ENCODE data around the gene RFLNA. TPM values are rescaled to one million over a fixed set of nuclear protein-coding genes. Genes with fewer than 3 reads are reported as not detected.

The RFLNA gene
- total and polyA plus RNA-seq, 2 donors (not counting 1 experiment from before 2014, with no cell fraction given), result 0.03 TPM; not detected in 1

GRCh38 chr12:124334266-124334665 lies 39.4 kb downstream of the RFLNA start:
- H3K9ac ChIP-seq (ENCODE audit: insufficient read depth, low read length), result no peak overlapping the region
- H3K27ac ChIP-seq (ENCODE audit: insufficient read depth, low read length), result no peak overlapping the region
- no peak overlapping the region for H3K4me2 ChIP-seq (ENCODE audit: extremely low read depth, insufficient read depth, low read length)
- H3K27me3 ChIP-seq (ENCODE audit: control insufficient read depth, insufficient read depth, low read length), result no peaks in the 10 kb centered on the region
- no peak overlapping the region for H2AFZ ChIP-seq (ENCODE audit: low read length)
- H3K9me3 ChIP-seq (ENCODE audit: control insufficient read depth, insufficient read depth, low read depth, low read length), result no peaks in the 10 kb centered on the region
- DNase-seq (ENCODE audit: low read depth in 2 of 2), result no peak
- peaks cover 37% of the 10 kb centered on the region for H3K36me3 ChIP-seq (ENCODE audit: control insufficient read depth, insufficient read depth, low read length)
- H3K79me2 ChIP-seq (ENCODE audit: control insufficient read depth, insufficient read depth, low read length), result no peaks in the 10 kb centered on the region
- no peak for TF ChIP-seq CTCF (conservative IDR thresholded peaks at IDR 0.05 in 1 of 2, IDR thresholded peaks at IDR 0.05 in 1 of 2; ENCODE audit: low read depth in 1 of 2, low read length in 2 of 2)
- no peak for TF ChIP-seq EZH2 (IDR thresholded peaks at IDR 0.05; ENCODE audit: low read length, missing control alignments)
- no peaks in the 10 kb centered on the region for H3K4me1 ChIP-seq (ENCODE audit: control insufficient read depth, extremely low read depth, insufficient read depth, low read length)
- H3K4me3 ChIP-seq (replicated peaks in 1 of 4; ENCODE audit: control extremely low read depth in 1 of 4, insufficient read depth in 1 of 4, low read depth in 3 of 4, low read length in 4 of 4), result no peak overlapping the region
- H4K20me1 ChIP-seq (ENCODE audit: control insufficient read depth, extremely low read depth, insufficient read depth, low read length), result no peaks in the 10 kb centered on the region

GRCh38 chr12:124334976-124335375 lies 40.1 kb downstream of the RFLNA start:
- Histone ChIP-seq H3K4me3 (replicated peaks in 1 of 4; ENCODE audit: control extremely low read depth in 1 of 4, insufficient read depth in 1 of 4, low read depth in 3 of 4, low read length in 4 of 4) (no peak overlapping the region), H3K4me2 (ENCODE audit: extremely low read depth, insufficient read depth, low read length) (no peak overlapping the region), H3K9me3 (ENCODE audit: control insufficient read depth, insufficient read depth, low read depth, low read length) (no peaks in the 10 kb centered on the region), H3K4me1 (ENCODE audit: control insufficient read depth, extremely low read depth, insufficient read depth, low read length) (no peaks in the 10 kb centered on the region), H2AFZ (ENCODE audit: low read length) (no peak overlapping the region), H3K79me2 (ENCODE audit: control insufficient read depth, insufficient read depth, low read length) (no peaks in the 10 kb centered on the region), H3K36me3 (ENCODE audit: control insufficient read depth, insufficient read depth, low read length) (peaks cover 36% of the 10 kb centered on the region), H3K9ac (ENCODE audit: insufficient read depth, low read length) (no peak overlapping the region), H3K27me3 (ENCODE audit: control insufficient read depth, insufficient read depth, low read length) (no peaks in the 10 kb centered on the region), H4K20me1 (ENCODE audit: control insufficient read depth, extremely low read depth, insufficient read depth, low read length) (no peaks in the 10 kb centered on the region), H3K27ac (ENCODE audit: insufficient read depth, low read length) (no peak overlapping the region)
- no peak for TF ChIP-seq EZH2 (IDR thresholded peaks at IDR 0.05; ENCODE audit: low read length, missing control alignments)
- no peak for DNase-seq (ENCODE audit: low read depth in 2 of 2)

GRCh38 chr12:124335426-124336183 lies 40.7 kb downstream of the RFLNA start:
- H3K4me3 ChIP-seq (replicated peaks in 1 of 4; ENCODE audit: control extremely low read depth in 1 of 4, insufficient read depth in 1 of 4, low read depth in 3 of 4, low read length in 4 of 4), result no peak overlapping the region
- no peaks in the 10 kb centered on the region for H3K27me3 ChIP-seq (ENCODE audit: control insufficient read depth, insufficient read depth, low read length)
- H3K9ac ChIP-seq (ENCODE audit: insufficient read depth, low read length), result no peak overlapping the region
- peaks cover 35% of the 10 kb centered on the region for H3K36me3 ChIP-seq (ENCODE audit: control insufficient read depth, insufficient read depth, low read length)
- H4K20me1 ChIP-seq (ENCODE audit: control insufficient read depth, extremely low read depth, insufficient read depth, low read length), result no peaks in the 10 kb centered on the region
- no peak for DNase-seq (ENCODE audit: low read depth in 2 of 2)
- H3K27ac ChIP-seq (ENCODE audit: insufficient read depth, low read length), result no peak overlapping the region
- no peaks in the 10 kb centered on the region for H3K79me2 ChIP-seq (ENCODE audit: control insufficient read depth, insufficient read depth, low read length)
- no peaks in the 10 kb centered on the region for H3K9me3 ChIP-seq (ENCODE audit: control insufficient read depth, insufficient read depth, low read depth, low read length)
- H2AFZ ChIP-seq (ENCODE audit: low read length), result no peak overlapping the region
- TF ChIP-seq EZH2 (IDR thresholded peaks at IDR 0.05; ENCODE audit: low read length, missing control alignments) (no peak), CTCF (conservative IDR thresholded peaks at IDR 0.05 in 1 of 2, IDR thresholded peaks at IDR 0.05 in 1 of 2; ENCODE audit: low read depth in 1 of 2, low read length in 2 of 2) (no peak)
- H3K4me2 ChIP-seq (ENCODE audit: extremely low read depth, insufficient read depth, low read length), result no peak overlapping the region
- no peaks in the 10 kb centered on the region for H3K4me1 ChIP-seq (ENCODE audit: control insufficient read depth, extremely low read depth, insufficient read depth, low read length)
